ENCODE measurements around the gene DNAI4.
A peak's percentile ranks its signal among the peaks of the same experiment; 100 is the strongest.
"Not testable (repeated sequence)": the region's sequence is repeated elsewhere in the genome, so short reads cannot be mapped to it uniquely, and the experiment has no call there.

DNAI4 gene

GRCh38 chr1:66831529-66832239 lies 93.0 kb downstream of the DNAI4 start:
- DNase-seq (ENCODE audit: low spot score), result no peak

- DNase-seq (ENCODE audit: low spot score), result no peak
Measured at GRCh38 chr1:66824771-66825170, 99.9 kb downstream of the DNAI4 start.

- peak; percentile 33 for DNase-seq (ENCODE audit: low spot score)
Measured at GRCh38 chr1:66809736-66810326, 114.8 kb downstream of the DNAI4 start.

- DNase-seq (ENCODE audit: low spot score), result no peak
Measured at GRCh38 chr1:66809245-66809644, 115.4 kb downstream of the DNAI4 start.

GRCh38 chr1:66795839-66796238 lies 128.8 kb downstream of the DNAI4 start:
- not testable (repeated sequence) for DNase-seq (ENCODE audit: low spot score)

GRCh38 chr1:66791621-66792610 lies 132.7 kb downstream of the DNAI4 start:
- no peak for DNase-seq (ENCODE audit: low spot score)

- DNase-seq (ENCODE audit: low spot score), result no peak
Measured at GRCh38 chr1:66788231-66788939, 136.3 kb downstream of the DNAI4 start.

GRCh38 chr1:66787641-66788040 lies 137.0 kb downstream of the DNAI4 start:
- DNase-seq (ENCODE audit: low spot score), result no peak

- DNase-seq (ENCODE audit: low spot score), result not testable (repeated sequence)
Measured at GRCh38 chr1:66785800-66786199, 138.9 kb downstream of the DNAI4 start.

- no peak for DNase-seq (ENCODE audit: low spot score)
Measured at GRCh38 chr1:66779475-66780078, 145.1 kb downstream of the DNAI4 start.

- DNase-seq (ENCODE audit: low spot score), result peak; percentile 21
Measured at GRCh38 chr1:66778969-66779368, 145.7 kb downstream of the DNAI4 start.

- DNase-seq (ENCODE audit: low spot score), result no peak
Measured at GRCh38 chr1:66778266-66778665, 146.4 kb downstream of the DNAI4 start.

- DNase-seq (ENCODE audit: low spot score), result no peak
Measured at GRCh38 chr1:66777831-66778230, 146.8 kb downstream of the DNAI4 start.

- DNase-seq (ENCODE audit: low spot score), result no peak
Measured at GRCh38 chr1:66775646-66776045, 149.0 kb downstream of the DNAI4 start.

GRCh38 chr1:66774438-66774837 lies 150.2 kb downstream of the DNAI4 start:
- DNase-seq (ENCODE audit: low spot score), result no peak

- DNase-seq (ENCODE audit: low spot score), result no peak
Measured at GRCh38 chr1:66773227-66773626, 151.4 kb downstream of the DNAI4 start.

- no peak for DNase-seq (ENCODE audit: low spot score)
Measured at GRCh38 chr1:66770694-66771093, 154.0 kb downstream of the DNAI4 start.

GRCh38 chr1:66770240-66770639 lies 154.4 kb downstream of the DNAI4 start:
- DNase-seq (ENCODE audit: low spot score), result no peak

- DNase-seq (ENCODE audit: low spot score), result no peak
Measured at GRCh38 chr1:66769512-66770229, 155.0 kb downstream of the DNAI4 start.

GRCh38 chr1:66768965-66769364 lies 155.7 kb downstream of the DNAI4 start:
- DNase-seq (ENCODE audit: low spot score), result no peak

- DNase-seq (ENCODE audit: low spot score), result no peak
Measured at GRCh38 chr1:66767626-66768025, 157.0 kb downstream of the DNAI4 start.

All from AG20443 (cell line).